ENCODE measurements around the gene TAPBPL. TPM values are rescaled to one million over a fixed set of nuclear protein-coding genes. Genes with fewer than 3 reads are reported as not detected.

The TAPBPL gene
- polyA plus RNA-seq, 1 donor (not counting 4 experiments of a cell fraction or from before 2014, with no cell fraction given), result 4.8 TPM

GRCh38 chr12:6430124-6430989, 21.5 kb upstream of the TAPBPL start:
- H3K79me2 ChIP-seq (ENCODE audit: control insufficient read depth, insufficient read depth, low read length), result no peaks in the 10 kb centered on the region
- dilution Hi-C loops (cut with MboI; ENCODE audit: extremely low pct_ligation_motif_present, low sequenced_read_pairs), result no loop called here
- peaks cover 15% of the 10 kb centered on the region for H3K4me1 ChIP-seq (ENCODE audit: control insufficient read depth, extremely low read depth, insufficient read depth, low read length)
- no peaks in the 10 kb centered on the region for H3K27me3 ChIP-seq (ENCODE audit: control insufficient read depth, extremely low read depth, insufficient read depth, low read length)
- H3K9ac ChIP-seq (ENCODE audit: control insufficient read depth, extremely low read depth, insufficient read depth, low read length), result peak overlapping the region; percentile 35
- peak; percentile 87 for FAIRE-seq
- TF ChIP-seq, protein P1, sequence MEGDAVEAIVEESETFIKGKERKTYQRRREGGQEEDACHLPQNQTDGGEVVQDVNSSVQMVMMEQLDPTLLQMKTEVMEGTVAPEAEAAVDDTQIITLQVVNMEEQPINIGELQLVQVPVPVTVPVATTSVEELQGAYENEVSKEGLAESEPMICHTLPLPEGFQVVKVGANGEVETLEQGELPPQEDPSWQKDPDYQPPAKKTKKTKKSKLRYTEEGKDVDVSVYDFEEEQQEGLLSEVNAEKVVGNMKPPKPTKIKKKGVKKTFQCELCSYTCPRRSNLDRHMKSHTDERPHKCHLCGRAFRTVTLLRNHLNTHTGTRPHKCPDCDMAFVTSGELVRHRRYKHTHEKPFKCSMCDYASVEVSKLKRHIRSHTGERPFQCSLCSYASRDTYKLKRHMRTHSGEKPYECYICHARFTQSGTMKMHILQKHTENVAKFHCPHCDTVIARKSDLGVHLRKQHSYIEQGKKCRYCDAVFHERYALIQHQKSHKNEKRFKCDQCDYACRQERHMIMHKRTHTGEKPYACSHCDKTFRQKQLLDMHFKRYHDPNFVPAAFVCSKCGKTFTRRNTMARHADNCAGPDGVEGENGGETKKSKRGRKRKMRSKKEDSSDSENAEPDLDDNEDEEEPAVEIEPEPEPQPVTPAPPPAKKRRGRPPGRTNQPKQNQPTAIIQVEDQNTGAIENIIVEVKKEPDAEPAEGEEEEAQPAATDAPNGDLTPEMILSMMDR (optimal IDR thresholded peaks at IDR 0.05 in 1 of 3, IDR thresholded peaks at IDR 0.05 in 1 of 3, conservative IDR thresholded peaks at IDR 0.05 in 1 of 3; ENCODE audit: extremely low read depth in 1 of 3, insufficient read depth in 2 of 3, low read length in 3 of 3), result peak in 1 of 3 experiments; percentile 12
- TF ChIP-seq EZH2 (IDR thresholded peaks at IDR 0.05; ENCODE audit: low read length), result no peak
- peak overlapping the region; percentile 66 for H3K4me2 ChIP-seq (ENCODE audit: control insufficient read depth, extremely low read depth, insufficient read depth, low read depth, low read length)
- peak overlapping the region; percentile 51 for H2AFZ ChIP-seq (ENCODE audit: control insufficient read depth, low read length)
- no peaks in the 10 kb centered on the region for H3K9me3 ChIP-seq (ENCODE audit: control insufficient read depth, low read depth, low read length)
- DNase-seq (ENCODE audit: low read depth, low spot score), result peak; percentile 73
- no peaks in the 10 kb centered on the region for H4K20me1 ChIP-seq (ENCODE audit: control insufficient read depth, extremely low read depth, insufficient read depth, low read length)
- no peaks in the 10 kb centered on the region for H3K9me1 ChIP-seq (ENCODE audit: control insufficient read depth, extremely low read depth, insufficient read depth, low read length)
- H3K4me3 ChIP-seq (ENCODE audit: control insufficient read depth in 2 of 3, extremely low read depth in 1 of 3, insufficient read depth in 2 of 3, low read depth in 1 of 3, low read length in 3 of 3), result peak overlapping the region in 2 of 3 experiments; percentile 30 to 52
- peak overlapping the region; percentile 39 for H3K27ac ChIP-seq (ENCODE audit: control insufficient read depth, insufficient read depth, low read length)
- H3K36me3 ChIP-seq (ENCODE audit: control insufficient read depth in 2 of 2, extremely low read depth in 1 of 2, insufficient read depth in 2 of 2, low read length in 2 of 2), result no peaks in the 10 kb centered on the region

DNA sequence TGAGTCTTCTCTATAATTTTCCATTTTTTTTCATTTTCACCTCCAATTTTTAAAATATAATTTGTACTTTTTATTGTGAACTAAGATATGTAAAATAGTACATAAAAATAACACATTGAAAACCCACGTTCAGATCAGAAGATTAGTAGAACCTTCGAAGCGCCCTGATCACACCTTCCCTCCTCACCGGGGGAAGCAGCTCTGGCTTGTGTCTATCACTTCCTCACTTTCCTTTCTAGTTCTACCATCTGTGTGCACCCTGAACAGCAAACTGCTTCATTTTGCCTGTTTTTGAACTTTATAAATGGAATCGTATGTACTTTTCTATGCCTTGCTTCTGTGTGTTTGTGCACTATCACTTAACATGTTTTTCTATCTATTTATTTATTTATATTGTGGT, 18.9 kb upstream of the TAPBPL start:
- no peak for DNase-seq (ENCODE audit: low read depth, low spot score)
- dilution Hi-C loops (cut with MboI; ENCODE audit: extremely low pct_ligation_motif_present, low sequenced_read_pairs), result no loop called here
- H3K36me3 ChIP-seq (ENCODE audit: control insufficient read depth in 2 of 2, extremely low read depth in 1 of 2, insufficient read depth in 2 of 2, low read length in 2 of 2), result no peaks in the 10 kb centered on the region
- H3K27ac ChIP-seq (ENCODE audit: control insufficient read depth, insufficient read depth, low read length), result no peak overlapping the region
- H3K79me2 ChIP-seq (ENCODE audit: control insufficient read depth, insufficient read depth, low read length), result no peaks in the 10 kb centered on the region
- H3K4me2 ChIP-seq (ENCODE audit: control insufficient read depth, extremely low read depth, insufficient read depth, low read depth, low read length), result no peak overlapping the region
- H3K4me3 ChIP-seq (ENCODE audit: control insufficient read depth in 2 of 3, extremely low read depth in 1 of 3, insufficient read depth in 2 of 3, low read depth in 1 of 3, low read length in 3 of 3), result no peak overlapping the region
- H3K4me1 ChIP-seq (ENCODE audit: control insufficient read depth, extremely low read depth, insufficient read depth, low read length), result peaks cover 15% of the 10 kb centered on the region
- H3K27me3 ChIP-seq (ENCODE audit: control insufficient read depth, extremely low read depth, insufficient read depth, low read length), result no peaks in the 10 kb centered on the region
- no peak overlapping the region for H3K9ac ChIP-seq (ENCODE audit: control insufficient read depth, extremely low read depth, insufficient read depth, low read length)
- FAIRE-seq, result no peak
- no peak overlapping the region for H2AFZ ChIP-seq (ENCODE audit: control insufficient read depth, low read length)
- H3K9me3 ChIP-seq (ENCODE audit: control insufficient read depth, low read depth, low read length), result no peaks in the 10 kb centered on the region
- no peak for TF ChIP-seq EZH2 (IDR thresholded peaks at IDR 0.05; ENCODE audit: low read length)
- TF ChIP-seq, protein P1 (optimal IDR thresholded peaks at IDR 0.05 in 1 of 3, IDR thresholded peaks at IDR 0.05 in 1 of 3, conservative IDR thresholded peaks at IDR 0.05 in 1 of 3; ENCODE audit: extremely low read depth in 1 of 3, insufficient read depth in 2 of 3, low read length in 3 of 3), result no peak
- H3K9me1 ChIP-seq (ENCODE audit: control insufficient read depth, extremely low read depth, insufficient read depth, low read length), result no peaks in the 10 kb centered on the region
- H4K20me1 ChIP-seq (ENCODE audit: control insufficient read depth, extremely low read depth, insufficient read depth, low read length), result no peaks in the 10 kb centered on the region
